GM19099 (cell line): ENCODE results near the gene SPRYD4.

Experiments
- POLR2A ChIP-seq: IDR thresholded peaks from 3 replicates; pipeline ENCODE4 v1.6.1; 2011; ENCODE audit warnings: low read depth; ENCODE audit not compliant: insufficient read length; ENCODE audit errors: extremely low read depth

SPRYD4 gene

GRCh38 chr12:56510786-56511185 lies 42.4 kb downstream of the SPRYD4 start:
- no peak for TF ChIP-seq POLR2A

GRCh38 chr12:56517854-56518253 lies 49.5 kb downstream of the SPRYD4 start:
- no peak for TF ChIP-seq POLR2A

GRCh38 chr12:56518570-56518969 lies 50.2 kb downstream of the SPRYD4 start:
- no peak for TF ChIP-seq POLR2A

GRCh38 chr12:56520048-56520447 lies 51.7 kb downstream of the SPRYD4 start:
- TF ChIP-seq POLR2A: no peak

- no peak for TF ChIP-seq POLR2A
Observed at GRCh38 chr12:56520506-56520905, 52.1 kb downstream of the SPRYD4 start.

GRCh38 chr12:56521209-56521589 lies 52.8 kb downstream of the SPRYD4 start:
- no peak for TF ChIP-seq POLR2A

GRCh38 chr12:56521590-56522371 lies 53.4 kb downstream of the SPRYD4 start, which contains the start of gene RBMS2:
Gene RBMS2 (plus strand): TSS chr12:56521820. CDS start chr12:56522024, 204 bp downstream.
- no peak for TF ChIP-seq POLR2A

GRCh38 chr12:56522411-56523193 lies 54.2 kb downstream of the SPRYD4 start:
- no peak for TF ChIP-seq POLR2A

GRCh38 chr12:56528846-56529245 lies 60.5 kb downstream of the SPRYD4 start:
- no peak for TF ChIP-seq POLR2A
